Effector CD4-positive, alpha-beta T cell (primary cell): Measurements from ENCODE around the gene NUDT8.
"Not testable (repeated sequence)": the region's sequence is repeated elsewhere in the genome, so short reads cannot be mapped to it uniquely, and the experiment has no call there.

Experiments
- DNase-seq: peaks from one replicate; pipeline ENCODE4 v3.0.0-alpha.2; 2020

The NUDT8 gene

GRCh38 chr11:67627441-67627811 lies 2.3 kb downstream of the NUDT8 start:
- DNase-seq = no peak

DNA sequence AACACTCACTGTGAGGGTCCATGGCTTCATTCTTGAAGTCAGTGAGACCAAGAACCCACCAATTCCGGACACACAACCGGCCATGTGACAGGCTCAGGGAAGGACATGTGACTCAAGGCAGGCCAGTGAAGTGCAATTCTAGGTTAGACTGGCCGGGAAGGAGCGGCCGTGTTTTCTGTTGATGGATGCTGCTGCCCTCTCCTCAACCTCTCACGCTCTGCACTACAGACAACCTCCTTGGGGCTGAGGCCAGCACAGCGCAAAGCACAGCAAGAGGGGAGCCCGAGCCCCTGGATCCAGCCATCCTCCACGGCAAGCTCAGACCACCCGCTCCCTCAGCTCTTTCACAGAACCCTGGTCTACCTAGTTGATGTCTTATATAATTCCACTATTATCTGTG lies 2.8 kb downstream of the NUDT8 start:
- no peak for DNase-seq

DNA sequence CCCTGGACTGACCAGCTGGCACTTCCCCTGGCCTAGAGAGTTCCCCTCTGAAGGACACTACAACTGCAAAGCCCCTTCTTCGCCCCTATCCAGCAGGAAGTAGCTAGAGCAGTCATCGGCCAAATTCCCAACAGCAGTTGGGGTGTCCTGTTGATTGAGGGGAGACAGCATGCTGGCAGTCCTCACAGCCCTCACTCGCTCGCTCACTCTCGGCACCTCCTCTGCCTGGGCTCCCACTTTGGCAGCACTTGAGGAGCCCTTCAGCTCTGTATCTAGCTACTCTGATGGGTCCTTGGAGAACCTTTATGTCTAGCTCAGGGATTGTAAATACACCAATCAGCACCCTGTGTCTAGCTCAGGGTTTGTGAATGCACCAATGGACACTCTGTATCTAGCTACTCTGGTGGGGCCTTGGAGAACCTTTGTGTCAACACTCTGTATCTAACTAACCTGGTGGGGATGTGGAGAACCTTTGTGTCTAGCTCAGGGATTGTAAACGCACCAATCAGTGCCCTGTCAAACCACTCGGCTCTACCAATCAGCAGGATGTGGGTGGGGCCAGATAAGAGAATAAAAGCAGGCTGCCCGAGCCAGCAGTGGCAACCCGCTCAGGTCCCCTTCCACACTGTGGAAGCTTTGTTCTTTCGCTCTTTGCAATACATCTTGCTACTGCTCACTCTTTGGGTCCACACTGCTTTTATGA lies 3.5 kb downstream of the NUDT8 start:
- not testable (repeated sequence) for DNase-seq

DNA sequence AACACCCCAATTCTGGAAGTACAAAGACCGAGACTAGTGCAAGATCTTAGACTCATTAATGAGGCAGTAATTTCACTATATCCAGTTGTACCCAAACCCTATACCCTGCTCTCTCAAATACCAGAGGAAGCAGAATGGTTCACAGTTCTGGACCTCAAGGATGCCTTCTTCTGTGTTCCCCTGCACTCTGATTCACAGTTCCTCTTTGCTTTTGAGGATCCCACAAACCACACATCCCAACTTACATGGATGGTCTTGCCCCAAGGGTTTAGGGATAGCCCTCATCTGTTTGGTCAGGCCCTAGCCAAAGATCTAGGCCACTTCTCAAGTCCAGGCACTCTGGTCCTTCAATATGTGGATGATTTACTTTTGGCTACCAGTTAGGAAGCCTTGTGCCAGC lies 5.9 kb downstream of the NUDT8 start:
- DNase-seq = not testable (repeated sequence)

DNA sequence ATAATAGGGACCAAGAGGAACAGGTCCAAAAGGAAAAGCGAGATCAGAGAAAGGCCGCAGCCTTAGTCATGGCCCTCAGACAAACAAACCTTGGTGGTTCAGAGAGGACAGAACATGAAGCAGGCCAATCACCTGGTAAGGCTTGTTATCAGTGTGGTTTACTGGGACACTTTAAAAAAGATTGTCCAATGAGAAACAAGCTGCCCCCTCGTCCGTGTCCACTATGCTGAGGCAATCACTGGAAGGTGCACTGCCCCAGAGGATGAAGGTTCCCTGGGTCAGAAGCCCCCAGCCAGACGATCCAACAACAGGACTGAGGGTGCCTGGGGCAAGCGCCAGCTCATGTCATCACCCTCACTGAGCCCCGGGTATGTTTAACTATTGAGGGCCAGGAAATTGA lies 6.8 kb downstream of the NUDT8 start:
- not testable (repeated sequence) for DNase-seq

GRCh38 chr11:67621928-67622327 lies 7.8 kb downstream of the NUDT8 start:
- not testable (repeated sequence) for DNase-seq

DNA sequence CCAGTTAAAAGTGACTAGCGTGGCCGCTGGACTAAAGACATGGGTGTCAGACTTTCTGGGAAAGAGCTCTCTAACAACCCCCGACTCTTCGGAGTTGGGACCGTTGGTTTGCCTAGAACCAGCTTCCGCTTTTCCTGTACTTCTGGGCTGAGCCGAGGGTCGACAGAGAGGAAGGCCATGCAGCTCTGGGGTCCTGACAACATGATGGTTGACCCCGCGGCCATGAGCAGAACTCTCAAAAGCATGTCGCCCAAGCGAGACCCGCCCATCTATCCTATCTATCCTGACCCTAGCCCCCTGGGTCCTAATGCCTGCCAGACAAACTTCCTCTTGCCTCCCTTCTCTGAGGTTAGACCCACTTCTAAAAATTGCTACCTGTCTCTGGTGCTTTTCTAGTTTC lies 9.1 kb downstream of the NUDT8 start:
- not testable (repeated sequence) for DNase-seq

DNA sequence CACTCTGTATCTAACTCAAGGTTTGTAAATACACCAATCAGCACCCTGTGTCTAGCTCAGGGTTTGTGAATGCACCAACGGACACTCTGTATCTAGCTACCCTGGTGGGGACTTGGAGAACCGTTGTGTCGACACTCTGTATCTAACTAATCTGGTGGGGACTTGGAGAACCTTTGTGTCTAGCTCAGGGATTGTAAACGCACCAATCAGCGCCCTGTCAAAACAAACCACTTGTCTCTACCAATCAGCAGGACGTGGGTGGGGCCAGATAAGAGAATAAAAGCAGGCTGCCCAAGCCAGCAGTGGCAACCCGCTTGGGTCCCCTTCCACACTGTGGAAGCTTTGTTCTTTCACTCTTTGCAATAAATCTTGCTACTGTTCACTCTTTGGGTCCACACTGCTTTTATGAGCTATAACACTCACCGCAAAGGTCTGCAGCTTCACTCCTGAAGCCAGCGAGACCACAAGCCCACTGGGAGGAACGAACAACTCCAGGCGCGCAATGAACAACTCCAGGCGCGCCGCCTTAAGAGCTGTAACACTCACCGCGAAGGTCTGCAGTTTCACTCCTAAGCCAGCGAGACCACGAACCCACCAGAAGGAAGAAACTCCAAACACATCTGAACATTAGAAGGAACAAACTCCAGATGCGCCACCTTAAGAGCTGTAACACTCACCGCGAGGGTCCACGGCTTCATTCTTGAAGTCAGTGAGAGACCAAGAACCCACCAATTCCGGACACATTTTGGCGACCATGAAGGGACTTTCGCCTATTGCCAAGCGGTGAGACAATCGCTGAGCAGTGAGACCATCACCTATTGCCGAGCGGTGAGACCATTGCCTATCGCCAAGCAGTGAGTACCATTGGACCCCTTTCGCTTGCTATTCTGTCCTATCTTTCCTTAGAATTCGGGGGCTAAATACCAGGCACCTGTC lies 9.8 kb downstream of the NUDT8 start:
- not testable (repeated sequence) for DNase-seq

- DNase-seq = not testable (repeated sequence)
These were observed 10.7 kb downstream of the NUDT8 start for GRCh38 chr11:67618901-67619659.

GRCh38 chr11:67617243-67617953 lies 12.3 kb downstream of the NUDT8 start:
- no peak for DNase-seq

DNA sequence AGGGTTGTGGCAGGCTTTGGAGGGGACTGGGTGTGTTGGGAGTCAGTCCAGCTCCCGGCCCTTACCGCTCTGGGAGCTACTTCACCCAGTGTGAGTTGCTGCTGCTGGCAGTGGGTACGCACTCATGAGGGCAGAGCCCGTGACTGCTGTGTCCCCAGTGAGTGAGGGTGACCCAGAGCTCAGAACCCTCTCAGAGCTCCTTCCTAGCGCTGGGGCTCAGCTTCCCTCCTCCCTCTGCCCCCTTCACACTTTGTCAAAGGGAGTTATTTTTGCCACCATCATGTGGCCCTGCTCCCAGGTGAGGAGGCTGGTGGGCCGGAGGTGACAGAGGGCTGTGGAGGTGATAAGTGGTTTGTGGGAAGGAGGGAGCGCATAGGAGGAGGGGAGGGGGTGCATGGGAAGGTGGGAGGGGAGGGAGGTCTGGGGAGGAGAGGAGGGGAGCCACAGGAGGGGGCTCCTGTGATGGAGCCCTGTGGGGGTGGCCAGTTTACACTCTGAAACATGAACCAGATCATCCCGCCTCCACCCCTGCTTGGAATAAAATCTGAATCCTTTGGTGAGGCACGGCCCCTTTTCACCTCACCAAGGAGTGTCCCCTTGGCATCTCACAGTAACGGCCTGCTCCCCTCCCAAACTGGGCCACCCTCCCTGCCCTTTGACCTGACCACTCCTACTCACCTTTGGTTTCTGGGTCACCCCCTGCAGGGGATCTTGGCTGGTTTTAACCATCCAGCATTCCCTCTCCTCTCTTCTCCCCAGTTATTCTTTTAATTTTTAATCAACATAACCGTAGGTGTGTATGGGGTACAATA lies 13.1 kb downstream of the NUDT8 start:
- DNase-seq = no peak

DNA sequence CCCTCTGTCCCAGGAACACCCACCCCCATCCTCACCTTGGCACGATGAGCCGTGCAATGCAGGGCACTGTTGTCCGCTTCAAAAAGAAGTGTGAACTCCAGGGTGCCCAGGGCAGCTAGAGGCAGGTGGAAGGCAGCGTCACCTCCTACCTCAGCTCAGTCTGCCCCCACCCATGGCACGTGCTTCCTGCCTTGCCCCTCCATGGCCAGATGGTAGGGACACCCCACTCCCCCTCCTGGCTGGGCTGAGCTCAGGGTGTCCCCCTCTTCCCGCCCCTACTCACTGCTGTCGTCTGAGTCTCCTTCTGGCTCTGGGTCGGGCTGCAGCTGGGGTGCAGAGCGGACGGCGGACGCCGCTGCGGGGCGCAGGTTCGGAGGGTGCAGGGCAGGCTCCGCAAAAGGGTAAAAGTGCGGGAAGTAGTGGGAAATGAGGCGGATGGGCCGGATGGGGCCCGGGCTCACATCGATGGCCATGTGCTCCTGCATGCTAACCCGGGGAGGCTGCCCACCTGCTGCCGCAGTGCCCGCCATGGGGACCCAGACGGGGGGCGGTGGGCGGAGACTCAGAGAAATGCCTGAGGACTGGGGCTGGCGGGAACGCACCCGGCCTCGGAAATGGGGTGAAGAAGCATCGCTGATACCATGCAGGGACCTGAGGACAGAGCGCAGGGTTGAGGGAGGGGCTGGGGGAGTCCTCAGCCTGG lies 13.9 kb downstream of the NUDT8 start:
- DNase-seq = no peak

DNA sequence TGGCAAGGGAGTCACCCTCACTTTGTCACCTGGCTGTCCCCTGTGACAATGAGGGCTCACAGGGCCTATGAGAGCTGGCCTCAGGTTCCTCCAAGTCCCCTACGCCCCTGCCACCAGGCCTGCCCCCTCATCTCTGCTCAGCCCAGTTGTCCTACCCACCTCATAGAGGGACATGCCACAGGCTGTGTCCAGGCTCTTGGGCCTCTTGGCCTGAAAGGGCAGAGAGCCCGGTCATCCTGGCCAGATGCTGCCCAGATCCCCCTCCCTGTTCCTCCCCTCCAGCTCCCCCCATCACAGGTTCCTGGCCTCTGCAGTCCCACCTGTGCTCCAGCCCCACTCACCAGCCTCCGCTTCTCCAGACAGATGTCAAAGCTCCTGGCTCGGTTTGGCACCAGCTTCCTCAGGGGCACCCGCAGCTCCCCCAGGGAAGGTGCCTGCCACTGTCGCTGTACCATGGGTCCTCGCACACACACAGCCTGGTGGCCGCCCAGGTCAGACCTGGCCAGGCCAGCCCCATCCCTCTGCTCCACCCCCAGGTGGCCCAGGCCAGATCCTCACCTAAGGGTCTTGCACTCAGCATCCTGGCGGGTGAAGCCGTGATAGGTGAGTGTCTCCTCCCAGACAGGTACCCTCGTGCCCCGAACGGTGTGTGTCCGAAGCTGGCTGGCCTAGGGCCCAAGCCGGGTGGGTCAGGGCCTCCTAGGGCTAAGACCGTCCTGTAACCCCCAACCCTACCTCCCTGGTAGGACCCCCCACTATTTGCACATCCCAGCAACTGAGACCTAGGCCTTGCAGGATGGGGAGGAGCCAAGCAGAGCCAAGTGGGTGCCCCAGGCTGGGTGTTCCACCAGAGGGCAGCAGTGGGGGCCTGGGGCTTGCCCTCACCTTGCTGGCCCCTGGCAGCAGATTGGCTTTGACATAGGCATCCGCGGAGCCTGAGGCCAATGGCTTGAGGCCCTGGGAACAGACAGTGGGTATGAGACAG lies 14.7 kb downstream of the NUDT8 start:
- no peak for DNase-seq

DNA sequence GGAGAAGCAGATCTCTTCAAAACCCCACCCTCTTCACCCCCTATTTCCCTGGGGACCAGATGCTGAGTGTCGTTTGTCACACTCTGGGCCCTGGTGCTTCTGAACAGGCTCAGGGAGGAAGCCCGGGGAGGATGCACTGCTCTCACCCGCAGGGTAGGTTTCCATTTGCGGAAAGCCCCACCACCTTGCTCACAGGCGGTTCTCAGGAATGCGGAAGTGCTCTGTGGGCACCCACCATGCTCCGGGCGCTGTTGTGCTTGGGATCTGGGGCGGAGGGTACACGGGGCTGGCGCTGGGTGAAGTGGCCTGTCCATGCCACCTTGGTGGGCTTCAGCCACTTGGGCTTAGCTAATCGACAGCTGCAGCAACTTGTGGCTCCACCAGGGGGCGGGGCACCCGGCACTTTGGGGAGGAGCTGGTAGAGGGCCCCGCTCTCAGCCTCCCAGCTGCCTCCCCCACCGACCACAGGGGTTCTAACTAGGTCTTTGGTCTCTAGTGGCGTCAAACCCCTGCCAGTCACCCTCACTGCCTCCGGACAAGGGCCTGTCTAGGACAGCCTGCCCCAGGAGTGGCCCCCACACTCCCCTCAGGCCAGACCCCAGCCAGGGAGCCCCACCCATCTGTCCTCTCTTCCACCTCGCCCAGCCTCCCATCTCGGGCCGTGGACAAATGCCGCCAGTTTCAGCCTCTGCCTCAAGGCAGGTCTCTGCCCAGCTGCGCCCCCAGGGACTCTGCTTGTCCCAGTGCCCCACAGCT lies 15.6 kb downstream of the NUDT8 start:
- peak; percentile 76 for DNase-seq

GRCh38 chr11:67613313-67613959 lies 16.3 kb downstream of the NUDT8 start:
- no peak for DNase-seq

DNA sequence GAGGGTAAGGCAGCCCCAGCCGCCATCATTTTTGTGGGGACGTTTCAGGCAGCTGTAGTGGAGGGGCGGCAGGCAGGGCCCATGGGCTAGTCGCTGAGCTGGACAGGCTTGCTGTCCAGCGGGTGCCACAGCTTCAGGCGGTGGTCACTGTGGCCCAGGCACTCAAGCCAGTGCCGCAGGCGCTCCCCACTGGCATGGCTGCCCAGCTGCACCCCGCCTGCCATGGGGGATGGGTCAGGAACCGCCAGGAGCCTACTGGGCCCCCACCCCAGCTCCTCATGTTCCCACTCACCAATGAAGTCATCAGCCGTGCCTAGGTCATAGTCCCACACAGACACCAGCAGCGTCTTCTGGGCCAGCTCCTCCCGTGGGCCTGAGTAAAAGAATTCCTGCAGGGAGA lies 17.0 kb downstream of the NUDT8 start:
- DNase-seq = no peak

DNA sequence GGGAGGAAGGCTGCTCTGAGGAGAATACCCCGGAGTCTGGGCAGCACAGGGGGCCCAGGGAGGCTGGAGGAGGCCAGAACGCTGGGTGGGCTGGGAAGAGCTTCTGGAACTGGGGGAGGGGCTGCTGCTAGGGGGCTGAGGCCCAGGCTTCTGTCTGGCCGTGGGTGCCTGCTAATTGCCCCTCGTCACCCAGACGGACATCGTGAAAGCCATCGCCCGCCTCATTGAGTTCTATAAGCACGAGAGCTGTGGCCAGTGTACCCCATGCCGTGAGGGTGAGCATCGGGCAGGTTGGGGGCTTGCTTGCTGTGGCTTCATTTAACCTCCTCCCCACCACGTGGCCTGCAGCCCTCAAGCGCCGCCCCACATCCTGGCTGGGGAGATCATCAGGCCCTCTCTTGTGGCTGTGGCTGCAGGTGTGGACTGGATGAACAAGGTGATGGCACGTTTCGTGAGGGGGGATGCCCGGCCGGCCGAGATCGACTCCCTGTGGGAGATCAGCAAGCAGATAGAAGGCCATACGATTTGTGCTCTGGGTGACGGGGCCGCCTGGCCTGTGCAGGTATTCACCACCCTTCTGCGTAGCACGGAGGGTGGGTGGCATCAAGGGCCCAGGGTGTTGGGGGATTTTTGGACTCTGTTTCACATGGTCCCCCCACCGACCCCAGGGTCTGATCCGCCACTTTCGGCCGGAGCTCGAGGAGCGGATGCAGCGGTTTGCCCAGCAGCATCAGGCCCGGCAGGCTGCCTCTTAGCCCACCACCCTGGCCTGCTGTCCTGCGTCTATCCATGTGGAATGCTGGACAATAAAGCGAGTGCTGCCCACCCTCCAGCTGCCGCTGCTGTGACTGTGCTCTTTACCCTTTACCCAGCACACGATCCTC lies 17.8 kb downstream of the NUDT8 start:
- no peak for DNase-seq
